ENCODE results near the gene ATG2A.

Gene ATG2A

DNA sequence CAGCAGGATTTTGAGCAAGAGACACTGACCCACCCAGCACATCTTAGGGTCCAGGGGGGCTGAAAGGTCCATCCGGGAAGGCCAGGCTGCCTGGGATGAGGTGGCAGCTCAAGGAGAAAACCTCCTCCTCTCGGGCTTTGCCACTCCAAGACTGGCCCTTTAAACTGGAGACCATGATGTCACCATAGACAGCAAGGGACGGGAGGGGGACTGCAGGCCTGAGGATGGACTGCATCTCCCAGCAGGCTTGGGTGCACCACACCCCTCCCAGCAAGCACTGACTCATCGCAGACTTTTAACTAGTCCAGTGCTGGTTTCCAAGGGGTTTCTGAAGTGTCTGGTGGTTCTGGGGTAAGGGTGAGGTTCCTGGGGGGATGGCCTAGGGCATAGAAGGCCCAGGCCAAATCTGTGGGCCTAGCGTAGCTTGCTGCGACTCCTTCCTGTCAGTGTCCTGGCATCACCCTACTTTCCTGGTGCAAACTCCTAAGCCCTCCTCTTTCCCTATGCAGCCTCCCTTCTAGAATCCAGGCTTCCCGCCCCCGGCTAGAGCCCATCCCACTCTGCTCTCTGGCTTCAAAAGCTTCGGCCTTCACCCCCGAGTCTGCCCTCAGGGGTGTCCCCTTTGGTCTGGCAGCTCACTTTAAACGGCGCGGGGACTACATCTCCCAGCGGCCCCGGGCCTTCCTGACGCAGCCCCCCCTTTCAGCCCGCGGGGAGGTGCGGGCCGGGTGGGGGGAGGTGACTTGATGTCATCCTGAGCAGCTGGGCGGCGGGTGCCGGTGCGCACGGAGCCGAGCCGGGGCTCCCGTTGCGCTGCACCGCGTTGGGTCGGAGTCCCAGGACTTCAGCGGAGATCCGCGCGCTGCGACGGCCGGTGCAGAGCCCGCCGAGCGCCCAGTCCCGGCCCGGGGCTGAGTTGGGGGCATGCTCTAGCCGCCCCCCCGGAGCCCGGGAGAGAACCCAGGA, 7.2 kb upstream of the ATG2A start, which contains the start of gene PPP2R5B:
Gene PPP2R5B, plus strand, starts transcription at position 746 of the 966 bp plus-strand sequence. CDS start 1,046 bp downstream, outside the sequence.
- TF ChIP-seq, protein P1, sequence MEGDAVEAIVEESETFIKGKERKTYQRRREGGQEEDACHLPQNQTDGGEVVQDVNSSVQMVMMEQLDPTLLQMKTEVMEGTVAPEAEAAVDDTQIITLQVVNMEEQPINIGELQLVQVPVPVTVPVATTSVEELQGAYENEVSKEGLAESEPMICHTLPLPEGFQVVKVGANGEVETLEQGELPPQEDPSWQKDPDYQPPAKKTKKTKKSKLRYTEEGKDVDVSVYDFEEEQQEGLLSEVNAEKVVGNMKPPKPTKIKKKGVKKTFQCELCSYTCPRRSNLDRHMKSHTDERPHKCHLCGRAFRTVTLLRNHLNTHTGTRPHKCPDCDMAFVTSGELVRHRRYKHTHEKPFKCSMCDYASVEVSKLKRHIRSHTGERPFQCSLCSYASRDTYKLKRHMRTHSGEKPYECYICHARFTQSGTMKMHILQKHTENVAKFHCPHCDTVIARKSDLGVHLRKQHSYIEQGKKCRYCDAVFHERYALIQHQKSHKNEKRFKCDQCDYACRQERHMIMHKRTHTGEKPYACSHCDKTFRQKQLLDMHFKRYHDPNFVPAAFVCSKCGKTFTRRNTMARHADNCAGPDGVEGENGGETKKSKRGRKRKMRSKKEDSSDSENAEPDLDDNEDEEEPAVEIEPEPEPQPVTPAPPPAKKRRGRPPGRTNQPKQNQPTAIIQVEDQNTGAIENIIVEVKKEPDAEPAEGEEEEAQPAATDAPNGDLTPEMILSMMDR (IDR thresholded peaks at IDR 0.05; ENCODE audit: low read depth, low read length), result no peak
- DNase-seq, result peak; percentile 92
- Histone ChIP-seq H3K27ac (peak within 1 kb of the TSS; percentile 85), H3K4me3 (ENCODE audit: low read depth, low read length) (peak within 1 kb of the TSS; percentile 71), H3K36me3 (no peaks in the 10 kb centered on the region), H3K27me3 (ENCODE audit: insufficient read depth, low read depth, severe bottlenecking) (no peaks in the 10 kb centered on the region), H3K9me3 (ENCODE audit: severe bottlenecking) (no peaks in the 10 kb centered on the region)

DNA sequence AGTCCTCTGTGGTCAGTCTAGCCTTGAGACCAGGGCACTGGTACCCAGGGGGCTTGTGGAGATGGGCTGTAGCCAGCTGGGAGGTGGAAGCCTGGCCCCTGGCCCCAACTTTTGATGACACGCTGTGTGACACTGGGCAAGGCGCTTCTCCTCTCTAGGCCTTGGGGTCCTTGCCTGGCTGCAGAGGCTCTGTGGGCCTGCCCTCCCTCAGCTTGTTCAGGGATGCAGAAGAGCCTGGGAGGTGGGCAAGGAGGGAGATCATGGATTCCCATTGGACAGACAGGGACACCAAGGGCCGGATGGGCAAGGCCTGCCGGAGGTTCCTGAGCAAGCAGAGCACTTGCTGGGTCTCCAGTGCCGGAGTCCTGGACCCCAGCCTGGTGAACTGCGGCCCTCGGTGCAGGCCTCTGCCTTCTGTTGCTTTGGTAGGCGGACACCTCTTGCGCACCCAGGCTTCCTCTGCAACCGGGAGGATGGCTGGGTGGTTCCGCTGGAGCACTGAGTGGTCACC, 6.2 kb upstream of the ATG2A start:
- no peak for DNase-seq
- TF ChIP-seq, protein P1 (IDR thresholded peaks at IDR 0.05; ENCODE audit: low read depth, low read length), result no peak
- H3K27me3 ChIP-seq (ENCODE audit: insufficient read depth, low read depth, severe bottlenecking), result no peaks in the 10 kb centered on the region
- no peaks in the 10 kb centered on the region for H3K9me3 ChIP-seq (ENCODE audit: severe bottlenecking)
- H3K27ac ChIP-seq, result 0 out of 2 replicates have a peak overlapping the region, but pooled peaks have one; percentile 3
- H3K36me3 ChIP-seq, result no peaks in the 10 kb centered on the region
- no peak overlapping the region for H3K4me3 ChIP-seq (ENCODE audit: low read depth, low read length)

DNA sequence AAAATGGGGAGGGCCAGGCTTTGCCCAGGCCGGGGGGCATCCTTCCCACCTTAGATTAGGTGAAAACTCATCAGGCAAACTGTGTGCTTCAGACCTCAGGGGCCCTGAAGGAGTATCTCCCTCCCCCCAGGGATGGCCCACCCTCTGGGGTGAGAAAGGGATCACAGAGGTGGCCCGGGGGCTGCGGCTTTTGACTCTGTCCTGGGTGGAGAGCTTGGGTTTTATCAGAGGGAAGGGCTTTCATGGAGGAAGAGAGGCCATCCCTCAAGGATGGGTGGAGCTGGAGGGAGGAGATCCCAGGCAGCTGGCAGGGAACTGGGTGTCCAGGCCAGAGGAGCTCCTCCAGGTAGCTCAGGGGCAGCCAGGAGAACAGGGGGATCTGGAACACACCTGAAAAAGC, 4.4 kb upstream of the ATG2A start:
- no peak for DNase-seq

DNA sequence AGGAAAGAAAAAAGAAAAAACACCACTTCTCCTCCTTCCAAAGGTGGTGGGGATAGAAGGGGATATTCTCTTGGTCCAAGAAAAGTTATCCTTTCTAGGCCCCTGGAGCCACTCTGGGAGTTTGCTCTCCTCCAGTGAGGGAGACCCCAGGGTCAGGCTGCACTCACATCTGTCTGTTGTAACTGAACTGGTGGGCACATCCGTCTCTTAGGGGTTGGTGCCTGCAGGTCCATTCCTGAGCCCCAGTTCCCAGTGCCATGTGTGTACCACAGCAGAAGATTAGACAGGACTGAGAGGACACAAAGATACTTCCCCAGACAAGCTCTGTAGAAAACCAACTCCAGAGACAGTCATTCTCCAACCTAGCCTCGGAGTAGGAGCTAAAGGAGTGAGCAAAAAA, 3.1 kb upstream of the ATG2A start:
- Histone ChIP-seq H3K27me3 (ENCODE audit: insufficient read depth, low read depth, severe bottlenecking) (no peaks in the 10 kb centered on the region), H3K27ac (peak overlapping the region; percentile 33), H3K9me3 (ENCODE audit: severe bottlenecking) (no peaks in the 10 kb centered on the region), H3K4me3 (ENCODE audit: low read depth, low read length) (no peak overlapping the region), H3K36me3 (no peaks in the 10 kb centered on the region)
- TF ChIP-seq, protein P1 (IDR thresholded peaks at IDR 0.05; ENCODE audit: low read depth, low read length), result no peak
- no peak for DNase-seq

More for the DNA sequence above, 4.4 kb upstream of the ATG2A start:
- Histone ChIP-seq H3K27ac (no peak overlapping the region), H3K36me3 (no peaks in the 10 kb centered on the region), H3K27me3 (ENCODE audit: insufficient read depth, low read depth, severe bottlenecking) (no peaks in the 10 kb centered on the region), H3K9me3 (ENCODE audit: severe bottlenecking) (no peaks in the 10 kb centered on the region), H3K4me3 (ENCODE audit: low read depth, low read length) (no peak overlapping the region)
- TF ChIP-seq, protein P1 (IDR thresholded peaks at IDR 0.05; ENCODE audit: low read depth, low read length), result no peak

DNA sequence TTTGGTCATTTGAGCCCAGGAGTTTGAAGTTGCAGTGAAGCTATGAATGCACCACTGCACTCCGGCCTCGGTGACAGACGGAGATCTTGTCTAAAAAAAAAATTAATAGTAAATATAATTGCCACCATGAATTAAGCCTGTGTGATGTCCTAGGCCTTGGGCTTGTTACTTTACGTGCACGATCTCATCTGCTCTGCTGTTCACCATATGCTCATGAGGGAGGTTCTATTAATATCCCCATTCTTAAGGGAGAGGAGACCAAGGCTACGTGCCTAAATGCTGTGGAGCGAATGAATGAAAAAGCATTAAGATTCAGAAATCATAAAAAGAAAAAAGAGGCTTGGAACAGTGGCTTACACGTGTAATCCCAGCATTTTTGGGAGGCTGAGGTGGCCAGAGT, 2.6 kb upstream of the ATG2A start:
- H3K27me3 ChIP-seq (ENCODE audit: insufficient read depth, low read depth, severe bottlenecking), result no peaks in the 10 kb centered on the region
- DNase-seq, result no peak
- TF ChIP-seq, protein P1 (IDR thresholded peaks at IDR 0.05; ENCODE audit: low read depth, low read length), result no peak

More for the DNA sequence above, 2.6 kb upstream of the ATG2A start:
- no peaks in the 10 kb centered on the region for H3K9me3 ChIP-seq (ENCODE audit: severe bottlenecking)
- no peaks in the 10 kb centered on the region for H3K36me3 ChIP-seq
- no peak overlapping the region for H3K4me3 ChIP-seq (ENCODE audit: low read depth, low read length)
- peak overlapping the region; percentile 33 for H3K27ac ChIP-seq
